Measurements from ENCODE around the gene MYL5.
"Not testable (repeated sequence)": the region's sequence is repeated elsewhere in the genome, so short reads cannot be mapped to it uniquely, and the experiment has no call there.

The MYL5 gene

DNA sequence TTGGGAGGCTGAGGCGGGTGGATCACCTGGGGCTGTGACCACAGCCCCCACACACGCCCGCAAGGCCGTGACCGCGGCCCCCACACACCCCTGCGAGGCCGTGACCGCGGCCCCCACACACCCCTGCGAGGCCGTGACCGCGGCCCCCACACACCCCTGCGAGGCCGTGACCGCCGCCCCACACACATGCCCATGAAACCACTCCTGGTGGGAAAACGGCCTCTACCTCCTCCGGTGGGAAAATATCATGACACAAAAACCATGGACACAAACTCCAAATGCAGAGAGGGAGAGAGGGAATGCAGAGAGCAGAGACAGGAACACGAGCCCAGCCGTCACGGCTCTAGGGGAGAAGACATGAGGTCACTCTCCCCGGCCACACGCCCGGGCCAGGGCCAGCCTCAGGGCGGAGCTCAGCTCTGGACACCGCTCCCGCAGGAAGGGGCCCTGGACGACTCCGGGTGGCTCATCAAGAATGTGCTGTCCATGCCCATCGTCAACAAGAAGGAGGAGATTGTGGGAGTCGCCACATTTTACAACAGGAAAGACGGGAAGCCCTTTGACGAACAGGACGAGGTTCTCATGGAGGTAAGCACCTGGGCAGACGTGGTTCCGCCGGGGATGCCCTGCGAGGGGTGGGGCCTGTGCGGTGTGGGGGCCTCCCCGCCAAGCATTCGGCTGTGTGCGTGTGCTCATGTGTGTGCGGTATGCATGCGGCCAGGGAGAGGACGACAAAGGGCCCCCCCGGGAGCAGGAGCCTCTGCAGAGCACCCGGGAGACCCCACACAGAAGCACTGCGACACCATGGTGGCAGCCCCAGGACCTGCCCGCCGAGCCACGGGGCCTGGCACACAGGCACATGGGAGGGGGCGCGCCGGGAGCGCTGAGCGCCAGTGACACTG lies 17.7 kb upstream of the MYL5 start:
- no peak for DNase-seq

GRCh38 chr4:657338-657833 lies 17.0 kb upstream of the MYL5 start:
- no peak for DNase-seq

DNA sequence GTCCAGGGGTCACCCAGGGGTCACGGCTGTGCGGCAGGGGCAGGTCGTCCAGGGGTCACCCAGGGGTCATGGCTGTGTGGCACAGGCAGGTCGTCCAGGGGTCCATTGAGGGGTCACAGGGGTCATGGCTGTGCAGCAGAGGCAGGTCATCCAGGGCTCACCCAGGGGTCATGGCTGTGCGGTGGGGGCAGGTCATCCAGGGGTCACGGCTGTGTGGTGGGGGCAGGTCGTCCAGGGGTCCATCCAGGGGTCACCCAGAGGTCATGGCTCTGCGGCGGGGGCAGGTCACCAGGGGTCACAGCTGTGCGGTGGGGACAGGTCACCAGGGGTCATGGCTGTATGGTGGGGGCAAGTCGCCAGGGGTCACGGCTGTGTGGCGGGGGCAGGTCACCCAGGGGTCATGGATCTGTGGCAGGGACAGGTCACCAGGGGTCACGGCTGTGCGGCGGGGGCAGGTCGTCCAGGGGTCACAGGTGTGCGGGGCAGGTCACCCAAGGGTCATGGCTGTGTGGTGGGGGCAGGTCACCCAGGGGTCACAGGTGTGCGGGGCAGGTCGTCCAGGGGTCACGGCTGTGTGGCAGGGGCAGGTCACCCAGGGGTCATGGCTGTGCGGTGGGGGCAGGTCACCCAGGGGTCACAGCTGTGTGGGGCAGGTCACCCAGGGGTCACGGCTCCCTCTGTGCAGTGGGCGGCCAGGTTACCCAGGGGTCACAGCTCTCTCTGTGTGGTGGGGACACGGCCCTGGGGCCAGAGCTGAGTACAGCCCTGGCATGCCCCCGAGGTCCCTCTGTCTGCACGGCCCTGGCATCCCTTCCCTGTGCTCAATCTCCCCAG lies 16.3 kb upstream of the MYL5 start:
- no peak for DNase-seq

DNA sequence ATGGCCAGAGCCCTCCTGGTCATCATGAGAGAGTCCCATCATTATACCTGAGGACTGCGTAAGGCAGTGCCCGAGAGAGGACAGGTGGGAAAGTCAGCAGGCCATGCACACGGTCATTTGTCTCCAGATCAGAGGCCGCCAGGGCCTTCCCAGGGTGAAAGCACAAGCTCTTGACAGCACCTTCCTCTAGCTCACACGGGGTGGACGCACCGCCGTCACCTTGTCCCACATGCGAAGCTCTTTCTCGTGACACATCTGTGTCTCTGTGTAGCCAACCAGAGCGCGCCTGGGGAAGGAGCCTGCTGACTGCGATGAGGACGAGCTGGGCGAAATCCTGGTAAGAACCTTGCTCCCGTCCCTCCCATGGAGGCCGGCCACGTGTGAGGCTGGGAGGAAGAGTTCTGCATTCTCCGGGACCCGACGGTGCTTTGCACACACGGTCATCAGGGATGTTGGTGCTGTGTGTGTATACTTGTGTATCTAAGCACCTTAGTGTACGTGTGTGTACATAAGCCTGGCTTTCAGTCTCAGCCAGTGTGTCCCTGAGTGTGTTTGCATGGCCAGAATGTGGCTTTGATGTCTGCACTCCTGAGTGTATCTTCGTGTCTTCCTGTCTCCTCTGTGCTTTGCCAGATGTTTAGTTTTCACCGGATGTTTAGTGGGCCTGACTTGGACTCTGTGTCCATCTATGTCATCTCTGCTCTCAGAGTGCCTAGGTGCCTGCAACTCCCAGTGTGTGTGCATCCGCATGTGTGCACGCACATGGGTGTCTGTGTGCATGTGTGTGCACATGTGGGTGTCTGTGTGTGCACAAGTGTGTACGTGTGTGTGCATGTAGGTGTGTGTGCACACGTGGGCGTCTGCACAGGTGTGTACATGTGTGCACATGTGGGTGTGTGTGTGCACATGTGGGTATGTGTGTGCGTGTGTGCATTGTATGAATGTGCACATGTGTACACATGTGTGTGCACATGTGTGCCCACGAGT lies 15.4 kb upstream of the MYL5 start:
- no peak for DNase-seq

DNA sequence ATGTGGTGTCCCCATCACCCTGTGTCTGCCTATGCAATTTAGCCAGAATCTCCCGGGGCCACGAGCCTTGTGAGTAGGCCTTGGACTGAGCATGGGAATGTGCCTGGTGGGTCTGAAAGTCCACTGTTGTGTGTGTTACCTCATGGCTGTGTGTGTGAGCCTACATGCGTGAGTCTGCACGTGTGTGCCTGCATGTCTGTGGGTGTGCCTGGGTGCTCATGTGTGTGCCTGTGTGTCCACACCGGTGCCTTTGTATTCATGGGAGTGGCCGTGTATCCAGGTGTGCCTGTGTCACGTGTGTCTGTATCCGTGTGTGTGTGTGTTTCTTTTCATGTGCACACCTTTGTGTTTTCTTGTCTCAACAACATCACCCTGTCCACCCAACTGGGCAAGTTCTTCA lies 14.5 kb upstream of the MYL5 start:
- no peak for DNase-seq

DNA sequence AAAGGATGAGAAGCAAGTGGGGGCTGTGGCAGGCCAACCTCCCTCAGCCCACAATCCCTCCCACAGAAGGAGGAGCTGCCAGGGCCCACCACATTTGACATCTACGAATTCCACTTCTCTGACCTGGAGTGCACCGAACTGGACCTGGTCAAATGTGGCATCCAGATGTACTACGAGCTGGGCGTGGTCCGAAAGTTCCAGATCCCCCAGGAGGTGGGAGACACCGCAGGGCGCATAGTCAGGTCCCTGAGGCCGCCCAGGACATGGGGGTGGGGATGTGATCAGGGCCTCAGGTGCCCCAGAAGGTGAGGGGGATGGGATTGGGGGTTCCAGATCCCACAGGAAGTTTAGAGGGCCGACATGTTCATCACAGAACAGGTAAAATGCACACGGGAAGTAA lies 13.9 kb upstream of the MYL5 start:
- no peak for DNase-seq

GRCh38 chr4:661231-661630 lies 13.1 kb upstream of the MYL5 start:
- DNase-seq: no peak

DNA sequence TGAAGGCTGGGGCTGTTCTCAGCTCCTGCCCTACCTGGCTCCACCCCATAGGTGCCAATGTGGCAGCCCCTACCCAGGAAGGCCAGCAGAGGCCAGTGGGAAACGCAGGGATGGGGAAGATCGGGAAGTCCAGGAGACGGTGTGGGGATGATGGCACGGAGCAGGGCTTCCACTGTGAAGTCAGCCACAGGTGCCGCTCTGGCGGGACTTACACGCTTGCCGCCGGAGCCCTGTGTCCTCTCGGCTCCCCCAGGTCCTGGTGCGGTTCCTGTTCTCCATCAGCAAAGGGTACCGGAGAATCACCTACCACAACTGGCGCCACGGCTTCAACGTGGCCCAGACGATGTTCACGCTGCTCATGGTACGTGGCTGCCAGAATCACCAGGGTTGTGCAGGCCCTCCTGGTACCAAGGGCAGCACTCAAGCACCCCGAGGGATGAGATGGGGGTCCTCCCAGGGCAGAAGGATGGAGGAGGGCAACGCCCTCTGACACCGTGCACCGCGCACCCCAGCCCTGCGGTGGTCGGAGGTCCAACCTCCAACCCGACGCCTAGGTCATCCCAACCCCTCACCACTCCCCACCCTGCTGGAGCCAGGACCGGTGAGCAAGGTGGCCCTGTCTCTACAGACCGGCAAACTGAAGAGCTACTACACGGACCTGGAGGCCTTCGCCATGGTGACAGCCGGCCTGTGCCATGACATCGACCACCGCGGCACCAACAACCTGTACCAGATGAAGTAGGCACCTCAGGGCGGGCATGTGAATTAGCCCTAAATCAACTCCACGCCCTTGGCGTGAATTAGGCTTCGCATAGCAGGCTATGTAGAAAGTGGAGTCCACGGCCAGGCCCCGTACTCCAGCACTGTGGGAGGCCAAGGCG lies 12.2 kb upstream of the MYL5 start:
- no peak for DNase-seq

DNA sequence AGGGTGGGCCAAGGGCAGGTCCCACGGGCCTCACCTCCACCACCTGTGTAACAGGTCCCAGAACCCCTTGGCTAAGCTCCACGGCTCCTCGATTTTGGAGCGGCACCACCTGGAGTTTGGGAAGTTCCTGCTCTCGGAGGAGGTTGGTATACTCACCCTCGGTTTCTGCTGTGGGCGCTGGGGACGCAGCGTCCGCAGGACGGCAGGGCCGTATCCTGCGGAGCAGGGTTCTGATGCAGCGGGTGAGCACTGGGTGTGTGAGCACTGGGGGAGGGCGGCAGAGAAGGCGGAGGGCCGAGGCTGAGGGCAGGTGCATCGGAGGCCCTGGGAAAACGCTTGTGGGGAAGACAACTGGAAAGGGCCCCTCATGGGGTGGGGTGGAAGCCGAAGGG lies 11.3 kb upstream of the MYL5 start:
- no peak for DNase-seq

DNA sequence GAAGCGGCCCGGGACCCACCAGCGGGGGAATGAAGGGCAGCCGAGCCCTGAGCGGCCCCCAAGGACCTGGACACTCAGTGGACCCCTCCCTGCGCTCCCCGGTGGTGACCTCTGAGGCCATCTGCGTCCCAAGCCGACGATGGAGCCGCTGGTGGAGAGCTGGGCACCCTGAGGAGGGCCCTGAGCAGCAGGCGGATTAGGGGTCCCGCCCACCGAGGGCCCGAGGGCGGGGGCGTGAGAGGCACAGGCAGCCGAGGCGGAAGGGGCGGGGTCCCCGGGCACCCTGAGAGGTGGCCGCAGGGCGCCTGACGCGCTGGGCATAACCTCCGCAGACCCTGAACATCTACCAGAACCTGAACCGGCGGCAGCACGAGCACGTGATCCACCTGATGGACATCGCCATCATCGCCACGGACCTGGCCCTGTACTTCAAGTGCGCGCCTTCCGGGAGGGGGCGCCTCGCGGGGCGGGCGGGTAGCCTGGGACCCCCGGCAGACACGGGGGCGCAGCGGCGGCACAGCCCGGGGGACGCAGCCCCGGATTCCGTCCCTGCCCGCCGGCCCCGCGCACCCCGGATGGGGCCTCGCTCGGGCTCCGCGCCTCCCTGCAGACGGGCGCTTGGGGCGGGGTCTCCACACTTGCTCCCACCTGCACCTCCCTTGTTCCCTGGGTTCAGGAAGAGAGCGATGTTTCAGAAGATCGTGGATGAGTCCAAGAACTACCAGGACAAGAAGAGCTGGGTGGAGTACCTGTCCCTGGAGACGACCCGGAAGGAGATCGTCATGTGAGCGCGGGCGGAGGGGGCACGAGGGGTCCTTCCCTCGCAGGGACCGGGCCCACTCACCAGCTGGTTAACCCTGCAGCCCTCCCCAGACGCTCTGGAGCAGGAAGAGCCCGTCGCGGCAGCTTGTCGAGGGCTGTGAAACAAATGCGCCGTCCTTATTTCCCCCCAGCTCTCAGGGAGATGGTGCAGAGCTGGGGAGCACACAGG lies 10.6 kb upstream of the MYL5 start:
- peak in 21 of 58 donors; percentile 14 to 71 (median 34) for DNase-seq

DNA sequence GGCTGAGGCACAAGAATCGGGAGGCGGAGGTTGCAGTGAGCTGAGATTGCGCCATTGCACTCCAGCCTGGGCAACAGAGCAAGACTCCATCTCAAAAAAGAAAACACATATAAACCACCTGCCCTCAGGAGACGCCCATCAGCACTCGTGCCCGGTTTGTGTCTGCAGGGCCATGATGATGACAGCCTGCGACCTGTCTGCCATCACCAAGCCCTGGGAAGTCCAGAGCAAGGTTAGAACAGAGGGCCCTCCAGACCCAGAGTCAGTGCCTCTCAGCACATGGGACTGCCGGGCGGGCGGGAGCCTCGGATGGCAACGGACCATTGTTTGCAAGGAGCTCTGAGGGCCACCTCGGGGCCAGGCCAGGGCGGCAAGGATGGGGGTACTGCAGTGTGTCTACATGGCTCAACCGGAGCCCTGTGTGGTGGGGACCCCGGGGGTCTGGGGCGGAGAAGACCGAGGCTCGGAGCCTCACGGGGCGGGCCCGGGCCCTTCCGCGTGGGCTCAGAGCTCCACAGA lies 9.6 kb upstream of the MYL5 start:
- DNase-seq: no peak

DNA sequence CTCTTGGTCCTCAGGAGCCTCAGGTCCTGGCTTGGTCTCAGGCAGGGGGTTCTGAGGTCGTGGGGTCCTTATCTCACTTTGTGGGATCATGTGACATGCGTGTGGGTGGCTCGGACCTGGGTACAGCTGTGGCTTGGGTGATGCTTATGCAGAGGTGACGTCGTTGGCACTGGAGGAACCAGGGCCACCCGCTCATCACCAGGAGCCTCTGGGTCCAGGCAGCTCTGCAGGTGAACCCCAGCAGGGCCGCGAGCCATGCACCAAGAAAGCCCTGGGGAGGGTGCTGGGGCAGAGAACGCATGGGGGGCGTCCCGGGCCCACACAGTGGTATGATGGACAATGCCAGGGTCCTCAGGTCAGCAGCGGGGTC lies 9.0 kb upstream of the MYL5 start:
- DNase-seq: no peak

- peak in 4 of 58 donors; percentile 28 to 68 (median 42) for DNase-seq
Measured at GRCh38 chr4:665751-666435, 8.4 kb upstream of the MYL5 start.

DNA sequence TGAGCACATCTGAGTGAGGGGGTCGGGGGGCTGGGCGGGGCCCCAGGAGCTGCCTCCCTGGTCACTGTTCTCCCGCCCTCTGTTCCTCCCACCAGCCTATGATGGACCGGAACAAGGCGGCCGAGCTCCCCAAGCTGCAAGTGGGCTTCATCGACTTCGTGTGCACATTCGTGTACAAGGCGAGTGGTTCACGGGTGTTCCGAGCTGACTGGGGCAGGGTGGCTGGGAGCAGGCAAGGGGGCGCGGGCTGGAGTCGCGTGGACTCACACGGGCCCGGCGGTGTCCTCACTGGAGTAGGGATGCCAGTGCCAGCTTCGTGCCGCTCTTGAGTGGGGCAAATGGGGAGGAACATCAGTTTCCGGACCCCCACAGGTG lies 7.9 kb upstream of the MYL5 start:
- no peak for DNase-seq

GRCh38 chr4:666822-667544 lies 7.4 kb upstream of the MYL5 start:
- no peak for DNase-seq

- DNase-seq: no peak
Measured at GRCh38 chr4:667545-667925, 6.8 kb upstream of the MYL5 start.

- not testable (repeated sequence) for DNase-seq
Measured at GRCh38 chr4:668219-668618, 6.1 kb upstream of the MYL5 start.
